CD14-positive monocyte (primary cell): ENCODE measurements around the gene AMPD3. TPM values are rescaled to one million over a fixed set of nuclear protein-coding genes. Genes with fewer than 3 reads are reported as not detected.

Experiments used
- DNase-seq, 3 donors: peaks; one replicate each; pipeline ENCODE4 v3.0.0-alpha.2; 2011 to 2022
- H2AFZ ChIP-seq: 2 replicates; pipeline ENCODE4 v1.6.0; 2012; ENCODE audit warnings: mild to moderate bottlenecking, low read depth, low read length, inconsistent platforms; ENCODE audit not compliant: insufficient read depth, poor library complexity, severe bottlenecking
- H3K27ac ChIP-seq, 2 donors: 1 replicate in 1 of 2; 2 replicates in 1 of 2; pipeline ENCODE4 v1.5.1; 2012 to 2013; ENCODE audit warnings: low read length in 2 of 2, control low read depth in 1 of 2, inconsistent platforms in 1 of 2, low read depth in 1 of 2, mild to moderate bottlenecking in 1 of 2
- H3K27me3 ChIP-seq, 2 donors: one replicate each; pipeline versions ENCODE4 v1.6.0 to v1.6.1; 2011 to 2013; ENCODE audit warnings: low read length in 2 of 2; ENCODE audit not compliant: control insufficient read depth in 2 of 2, insufficient read depth in 2 of 2
- H3K36me3 ChIP-seq, 2 donors: replicated peaks in 1 of 2; 1 replicate in 1 of 2; 2 replicates in 1 of 2; pipeline versions ENCODE4 v1.5.1 to v1.6.1; 2012 to 2013; ENCODE audit warnings: low read length in 2 of 2, control low read depth in 1 of 2, inconsistent platforms in 1 of 2, mild to moderate bottlenecking in 1 of 2; ENCODE audit not compliant: insufficient read depth in 2 of 2, control insufficient read depth in 1 of 2
- H3K4me1 ChIP-seq, 2 donors: 1 replicate in 1 of 2; 2 replicates in 1 of 2; pipeline versions ENCODE4 v1.5.1 to v1.6.1; 2012 to 2013; ENCODE audit warnings: low read length in 2 of 2, control low read depth in 1 of 2, inconsistent platforms in 1 of 2, mild to moderate bottlenecking in 1 of 2, moderate library complexity in 1 of 2; ENCODE audit not compliant: insufficient read depth in 2 of 2, control insufficient read depth in 1 of 2
- H3K4me2 ChIP-seq: replicated peaks from 2 replicates; pipeline ENCODE3; 2012; ENCODE audit warnings: low read length, moderate library complexity, mild to moderate bottlenecking; ENCODE audit not compliant: poor library complexity, severe bottlenecking; ENCODE audit errors: extremely low read depth
- H3K4me3 ChIP-seq, 3 experiments: fragments of 200-600 bp in 1 of 3; sonication (generic) in 1 of 3; replicated peaks in 1 of 3; 1 replicate in 2 of 3; 2 replicates in 1 of 3; pipeline ENCODE4 v1.5.1; 2011 to 2013; ENCODE audit warnings: low read length in 3 of 3, mild to moderate bottlenecking in 3 of 3, control low read depth in 2 of 3, low read depth in 2 of 3, inconsistent platforms in 1 of 3, moderate library complexity in 1 of 3
- H3K79me2 ChIP-seq: 2 replicates; pipeline ENCODE4 v1.6.0; 2012; ENCODE audit warnings: mild to moderate bottlenecking, control low read depth, inconsistent platforms, low read length, moderate library complexity; ENCODE audit not compliant: insufficient read depth
- H3K9ac ChIP-seq: 2 replicates; pipeline ENCODE4 v1.6.0; 2017; ENCODE audit warnings: low read length, mild to moderate bottlenecking; ENCODE audit not compliant: insufficient read depth, poor library complexity, severe bottlenecking
- H3K9me3 ChIP-seq, 2 donors: replicated peaks in 1 of 2; 1 replicate in 1 of 2; 2 replicates in 1 of 2; pipeline versions ENCODE4 v1.5.1 to v1.6.1; 2012 to 2013; ENCODE audit warnings: low read length in 2 of 2, control low read depth in 1 of 2; ENCODE audit not compliant: control insufficient read depth in 1 of 2, insufficient read depth in 1 of 2
- H4K20me1 ChIP-seq: 2 replicates; pipeline ENCODE4 v1.6.0; 2012; ENCODE audit warnings: mild to moderate bottlenecking, low read length, control low read depth, moderate library complexity; ENCODE audit not compliant: insufficient read depth
- H3K27ac Mint-ChIP-seq, 7 donors: one replicate each; pipeline ENCODE4 v1.8.0; 2020; ENCODE audit warnings: mild to moderate bottlenecking in 7 of 7, mixed read lengths in 7 of 7, moderate library complexity in 6 of 7, inconsistent platforms in 2 of 7
- H3K27me3 Mint-ChIP-seq, 3 donors: one replicate each; pipeline ENCODE4 v1.8.0; 2021 to 2022; ENCODE audit warnings: low read depth in 3 of 3, mild to moderate bottlenecking in 3 of 3, mixed read lengths in 3 of 3, moderate library complexity in 3 of 3, inconsistent platforms in 1 of 3
- H3K36me3 Mint-ChIP-seq, 2 donors: one replicate each; pipeline ENCODE4 v1.8.0; 2020; ENCODE audit warnings: mixed read lengths in 2 of 2, inconsistent platforms in 1 of 2, mild to moderate bottlenecking in 1 of 2
- H3K4me1 Mint-ChIP-seq: one replicate; pipeline ENCODE4 v1.8.0; 2020; ENCODE audit warnings: mild to moderate bottlenecking, mixed read lengths
- H3K4me3 Mint-ChIP-seq, 2 donors: one replicate each; pipeline ENCODE4 v1.8.0; 2020; ENCODE audit warnings: mild to moderate bottlenecking in 2 of 2, mixed read lengths in 2 of 2, moderate library complexity in 1 of 2
- H3K9me3 Mint-ChIP-seq, 7 donors: one replicate each; pipeline ENCODE4 v1.8.0; 2020 to 2022; ENCODE audit warnings: mixed read lengths in 7 of 7, mild to moderate bottlenecking in 6 of 7, moderate library complexity in 6 of 7, inconsistent platforms in 2 of 7
- CTCF ChIP-seq: fragments of 200-600 bp; IDR thresholded peaks from one replicate; pipeline ENCODE4 v1.8.0; 2022; ENCODE audit warnings: antibody characterized with exemption, mild to moderate bottlenecking
- WGBS: methylation state at CpG from one replicate; pipeline ENCODE4 v1.1.5; 2013; ENCODE audit warnings: missing lambda C conversion rate; ENCODE audit not compliant: insufficient coverage; 5-methylcytosine and 5-hydroxymethylcytosine counted together
- intact Hi-C, 2 donors: fragments of 100-400 bp; cut with micrococcal nuclease; formaldehyde crosslinking; loops; one replicate each; pipeline versions ENCODE4 v1.15.0 to v1.15.1; 2023
- polyA plus RNA-seq, 3 donors: library from polyadenylated mRNA; depleted of rRNA in 1 of 3; unstranded in 2 of 3; stranded (reverse) in 1 of 3; fragments of 300-500 nt in 2 of 3; fragments of >200 nt in 1 of 3; fragmentation: Illumina TruSeq in 2 of 3; gene quantifications; 1 replicate in 2 of 3; 2 replicates in 1 of 3; pipeline ENCODE4 v1.2.3, GENCODE V29; 2012 to 2021

AMPD3 gene
- polyA plus RNA-seq, 3 donors, result 10.5 to 24.3 (median 14.3) TPM

- H3K9me3 ChIP-seq, result no peaks in the 10 kb centered on the region
- H2AFZ ChIP-seq, result no peak overlapping the region
- DNase-seq, result peak; percentile 84 to 93 (median 91)
- H3K27me3 Mint-ChIP-seq, result peaks cover 0 to 3% (median 0%) of the 10 kb centered on the region in 3 donors
- peaks cover 50% of the 10 kb centered on the region for H3K4me1 Mint-ChIP-seq
- H3K4me3 ChIP-seq, result peak overlapping the region in 1 of 3 experiments; percentile 50
- peaks cover 54 to 72% of the 10 kb centered on the region in 2 donors for H3K36me3 Mint-ChIP-seq
- peaks cover 7% of the 10 kb centered on the region for H3K79me2 ChIP-seq
- 0% methylated on average over 1 of the region's 2 CpGs for WGBS
- TF ChIP-seq CTCF, result no peak
- H3K27ac ChIP-seq, result peak overlapping the region; percentile 84 to 97
- no peaks in the 10 kb centered on the region for H3K27me3 ChIP-seq
- H3K4me3 Mint-ChIP-seq, result peak overlapping the region in 1 of 2 donors; percentile 76
- H4K20me1 ChIP-seq, result no peaks in the 10 kb centered on the region
- peak overlapping the region; percentile 56 for H3K4me2 ChIP-seq
- H3K9me3 Mint-ChIP-seq, result no peaks in the 10 kb centered on the region
- intact Hi-C loops, result loop anchor here in 1 of 2 donors (5.0 to 10.0 kb wide), 2 partner anchors 46 to 232 kb away; partner anchors contain the start of gene AMPD3
- H3K9ac ChIP-seq, result peak overlapping the region; percentile 60
- H3K4me1 ChIP-seq, result peaks cover 59 to 66% of the 10 kb centered on the region in 2 donors
- H3K27ac Mint-ChIP-seq, result peak overlapping the region; percentile 96 to 98 (median 97)
- H3K36me3 ChIP-seq, result peaks cover 32 to 46% of the 10 kb centered on the region in 2 donors
Observed at GRCh38 chr11:10503221-10503620, 48.2 kb downstream of the AMPD3 start.

GRCh38 chr11:10503777-10504480 is 48.9 kb downstream of the AMPD3 start:
- H4K20me1 ChIP-seq, result no peaks in the 10 kb centered on the region
- peaks cover 59 to 66% of the 10 kb centered on the region in 2 donors for H3K4me1 ChIP-seq
- H3K27ac Mint-ChIP-seq, result peak overlapping the region; percentile 95 to 98 (median 97)
- peak overlapping the region; percentile 55 to 78 for H3K4me3 Mint-ChIP-seq
- TF ChIP-seq CTCF, result no peak
- no peak overlapping the region for H2AFZ ChIP-seq
- no CpG with 5 or more reads among the region's 5 CpGs for WGBS
- peak; percentile 78 to 91 (median 81) for DNase-seq
- intact Hi-C loops, result loop anchor here in 1 of 2 donors (5.0 to 10.0 kb wide), 2 partner anchors 47 to 231 kb away; partner anchors contain the start of gene AMPD3
- peaks cover 25 to 39% of the 10 kb centered on the region in 2 donors for H3K36me3 ChIP-seq
- H3K9ac ChIP-seq, result peak overlapping the region; percentile 60
- H3K27me3 Mint-ChIP-seq, result peaks cover 0 to 3% (median 0%) of the 10 kb centered on the region in 3 donors
- peak overlapping the region; percentile 56 for H3K4me2 ChIP-seq
- H3K79me2 ChIP-seq, result peaks cover 7% of the 10 kb centered on the region
- peak overlapping the region in 1 of 3 experiments; percentile 40 for H3K4me3 ChIP-seq
- H3K4me1 Mint-ChIP-seq, result peaks cover 50% of the 10 kb centered on the region
- no peaks in the 10 kb centered on the region for H3K9me3 Mint-ChIP-seq
- peak overlapping the region; percentile 76 to 97 for H3K27ac ChIP-seq
- peaks cover 52 to 65% of the 10 kb centered on the region in 2 donors for H3K36me3 Mint-ChIP-seq
- H3K27me3 ChIP-seq, result no peaks in the 10 kb centered on the region
- H3K9me3 ChIP-seq, result no peaks in the 10 kb centered on the region
